SK-N-SH treated with all-trans-retinoic acid at 6 μM for 48 hours (cell line): ENCODE measurements around the gene ARFRP1.

Experiments
- BACH2 ChIP-seq: fragments of 250-450 bp; sonication (Bioruptor Pico); IDR thresholded peaks from 2 replicates; pipeline ENCODE4 v1.9.0; 2021; ENCODE audit warnings: mild to moderate bottlenecking, borderline replicate concordance
- PATZ1 ChIP-seq: fragments of 250-450 bp; sonication (Bioruptor Pico); IDR thresholded peaks from 2 replicates; pipeline ENCODE4 v1.8.0; 2020; ENCODE audit warnings: mild to moderate bottlenecking, moderate library complexity, borderline replicate concordance
- PPARA ChIP-seq: fragments of 250-450 bp; sonication (Bioruptor Pico); IDR thresholded peaks from 2 replicates; pipeline ENCODE4 v1.5.0; 2020; ENCODE audit warnings: mild to moderate bottlenecking, borderline replicate concordance
- ZC3H10 ChIP-seq: fragments of 250-450 bp; sonication (Bioruptor Pico); IDR thresholded peaks from 2 replicates; pipeline ENCODE4 v1.5.1; 2021; ENCODE audit warnings: mild to moderate bottlenecking, moderate library complexity
- ZFP30 ChIP-seq: fragments of 450-650 bp; formaldehyde crosslinking; IDR thresholded peaks from 2 replicates; pipeline ENCODE4 v1.5.0; 2022; ENCODE audit warnings: mild to moderate bottlenecking, moderate library complexity

Gene ARFRP1

GRCh38 chr20:63648895-63649589 lies 58.7 kb downstream of the ARFRP1 start (continued):
- TF ChIP-seq ZC3H10 (CRISPR knock-in tag) (no peak), ZFP30 (CRISPR knock-in tag) (no peak), BACH2 (CRISPR knock-in tag) (no peak), PPARA (CRISPR knock-in tag) (no peak), PATZ1 (CRISPR knock-in tag) (no peak)
